ENCODE measurements around the gene C17orf107.
"Not testable (repeated sequence)": the region's sequence is repeated elsewhere in the genome, so short reads cannot be mapped to it uniquely, and the experiment has no call there.

Gene C17orf107

GRCh38 chr17:4914551-4914950, 15.2 kb downstream of the C17orf107 start:
- H3K4me2 ChIP-seq (ENCODE audit: low read length); H3K79me2 ChIP-seq (ENCODE audit: control insufficient read depth, insufficient read depth, low read length): not testable (repeated sequence)

DNA sequence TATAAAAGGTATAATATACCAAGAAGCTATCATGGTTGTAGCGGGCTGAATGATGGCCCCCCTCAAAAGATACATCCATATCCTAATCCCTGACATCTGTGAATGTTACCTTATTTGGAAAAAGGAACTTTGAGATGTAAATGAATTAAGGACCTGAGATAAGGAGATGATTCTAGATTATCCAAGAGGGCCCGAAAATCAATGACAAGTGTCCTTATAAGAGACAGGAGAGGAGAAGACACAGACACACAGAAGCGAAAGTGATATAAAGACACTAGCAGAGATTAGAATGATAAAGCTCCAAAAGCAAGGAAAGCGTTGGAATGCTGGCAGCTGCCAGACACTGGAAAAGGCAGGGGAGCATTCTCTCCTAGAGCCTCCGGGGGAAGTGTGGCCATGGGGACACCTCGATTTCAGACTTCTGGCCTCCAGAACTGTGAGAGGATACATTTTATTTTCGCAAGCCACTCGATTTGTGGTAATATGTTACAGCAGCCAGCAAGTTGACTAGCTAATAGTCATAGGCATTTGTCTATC, 20.2 kb downstream of the C17orf107 start:
- no peak overlapping the region for H3K56ac ChIP-seq (ENCODE audit: low read length)
- H3K9ac ChIP-seq (ENCODE audit: low read length) = no peak overlapping the region
- H2BK15ac ChIP-seq (replicated peaks; ENCODE audit: low read depth) = no peak overlapping the region
- no peak overlapping the region for H2BK5ac ChIP-seq (ENCODE audit: low read length)
- H3K27ac ChIP-seq (ENCODE audit: low read depth, low read length) = no peak overlapping the region
- H3K4ac ChIP-seq (ENCODE audit: low read depth, low read length) = no peak overlapping the region
- no peaks in the 10 kb centered on the region for H3K4me1 ChIP-seq (ENCODE audit: control insufficient read depth, low read depth, low read length)
- H3K36me3 ChIP-seq (ENCODE audit: control insufficient read depth, insufficient read depth, low read length) = no peaks in the 10 kb centered on the region
- DNase-seq = peak; percentile 58
- H3K23ac ChIP-seq (ENCODE audit: low read length) = no peak overlapping the region
- no peak overlapping the region for H4K5ac ChIP-seq (ENCODE audit: low read length)
- H4K8ac ChIP-seq (ENCODE audit: low read depth, low read length) = no peak overlapping the region
- no peak overlapping the region for H3K18ac ChIP-seq (ENCODE audit: low read length)
- H2BK120ac ChIP-seq (ENCODE audit: low read depth, low read length) = no peak overlapping the region
- no peaks in the 10 kb centered on the region for H3K27me3 ChIP-seq (ENCODE audit: insufficient read depth, low read length, poor library complexity)
- no peak overlapping the region for H3K4me2 ChIP-seq (ENCODE audit: low read length)
- no peaks in the 10 kb centered on the region for H3K79me1 ChIP-seq (ENCODE audit: low read length)
- H2AK5ac ChIP-seq (ENCODE audit: low read length) = no peak overlapping the region
- no peak overlapping the region for H3K4me3 ChIP-seq (ENCODE audit: low read length)
- WGBS (ENCODE audit: extremely low coverage, insufficient coverage, low lambda C conversion rate) = no CpG with 5 or more reads among the region's 8 CpGs
- H3K79me2 ChIP-seq (ENCODE audit: control insufficient read depth, insufficient read depth, low read length) = no peaks in the 10 kb centered on the region

More at GRCh38 chr17:4914551-4914950, 15.2 kb downstream of the C17orf107 start:
- H3K4ac ChIP-seq (ENCODE audit: low read depth, low read length); H4K5ac ChIP-seq (ENCODE audit: low read length); H4K8ac ChIP-seq (ENCODE audit: low read depth, low read length); H3K9ac ChIP-seq (ENCODE audit: low read length); DNase-seq; H3K4me3 ChIP-seq (ENCODE audit: low read length); H3K18ac ChIP-seq (ENCODE audit: low read length); H3K27ac ChIP-seq (ENCODE audit: low read depth, low read length); H2BK5ac ChIP-seq (ENCODE audit: low read length); H3K36me3 ChIP-seq (ENCODE audit: control insufficient read depth, insufficient read depth, low read length); H3K56ac ChIP-seq (ENCODE audit: low read length); H2BK120ac ChIP-seq (ENCODE audit: low read depth, low read length); H3K79me1 ChIP-seq (ENCODE audit: low read length); H3K4me1 ChIP-seq (ENCODE audit: control insufficient read depth, low read depth, low read length); H3K23ac ChIP-seq (ENCODE audit: low read length); H3K27me3 ChIP-seq (ENCODE audit: insufficient read depth, low read length, poor library complexity); H2AK5ac ChIP-seq (ENCODE audit: low read length); H2BK15ac ChIP-seq (replicated peaks; ENCODE audit: low read depth): not testable (repeated sequence)
- WGBS (ENCODE audit: extremely low coverage, insufficient coverage, low lambda C conversion rate) = no CpG with 5 or more reads among the region's 4 CpGs

GRCh38 chr17:4920351-4921048, 21.2 kb downstream of the C17orf107 start:
- no peak overlapping the region for H3K4me2 ChIP-seq (ENCODE audit: low read length)
- no peak for DNase-seq

DNA sequence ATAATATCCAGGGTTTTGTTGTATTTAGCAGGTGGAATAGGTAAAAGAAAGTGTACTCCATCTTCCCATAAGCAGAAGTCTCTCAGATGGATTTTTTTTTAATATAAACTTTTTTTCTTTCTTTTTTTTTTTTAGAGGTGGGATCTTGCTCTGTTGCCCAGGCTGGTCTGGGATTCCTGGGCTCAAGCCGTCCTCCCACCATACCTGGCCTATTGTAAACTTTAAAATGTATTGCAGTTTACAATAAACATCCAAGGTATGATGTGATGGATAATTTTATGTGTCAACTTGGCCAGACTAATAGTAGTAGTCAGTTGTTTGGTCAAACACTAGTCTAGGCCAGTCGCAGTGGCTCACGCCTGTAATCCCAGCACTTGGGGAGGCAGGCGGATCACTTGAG, 22.0 kb downstream of the C17orf107 start:
- Histone ChIP-seq H3K27me3 (ENCODE audit: insufficient read depth, low read length, poor library complexity) (no peaks in the 10 kb centered on the region), H3K79me2 (ENCODE audit: control insufficient read depth, insufficient read depth, low read length) (no peaks in the 10 kb centered on the region), H3K27ac (ENCODE audit: low read depth, low read length) (no peak overlapping the region), H4K8ac (ENCODE audit: low read depth, low read length) (no peak overlapping the region), H3K4me3 (ENCODE audit: low read length) (no peak overlapping the region), H3K56ac (ENCODE audit: low read length) (no peak overlapping the region), H2AK5ac (ENCODE audit: low read length) (no peak overlapping the region), H3K9ac (ENCODE audit: low read length) (no peak overlapping the region), H4K5ac (ENCODE audit: low read length) (no peak overlapping the region), H2BK5ac (ENCODE audit: low read length) (no peak overlapping the region), H3K23ac (ENCODE audit: low read length) (no peak overlapping the region), H2BK15ac (replicated peaks; ENCODE audit: low read depth) (no peak overlapping the region), H3K18ac (ENCODE audit: low read length) (no peak overlapping the region), H3K36me3 (ENCODE audit: control insufficient read depth, insufficient read depth, low read length) (no peaks in the 10 kb centered on the region), H2BK120ac (ENCODE audit: low read depth, low read length) (no peak overlapping the region), H3K79me1 (ENCODE audit: low read length) (no peaks in the 10 kb centered on the region), H3K4me1 (ENCODE audit: control insufficient read depth, low read depth, low read length) (no peaks in the 10 kb centered on the region), H3K4ac (ENCODE audit: low read depth, low read length) (no peak overlapping the region), H3K4me2 (ENCODE audit: low read length) (no peak overlapping the region)
- no CpG with 5 or more reads among the region's 4 CpGs for WGBS (ENCODE audit: extremely low coverage, insufficient coverage, low lambda C conversion rate)
- no peak for DNase-seq

More at GRCh38 chr17:4920351-4921048, 21.2 kb downstream of the C17orf107 start:
- H4K5ac ChIP-seq (ENCODE audit: low read length) = no peak overlapping the region
- H3K56ac ChIP-seq (ENCODE audit: low read length) = no peak overlapping the region
- no peak overlapping the region for H4K8ac ChIP-seq (ENCODE audit: low read depth, low read length)
- H3K4me3 ChIP-seq (ENCODE audit: low read length) = no peak overlapping the region
- no peaks in the 10 kb centered on the region for H3K79me2 ChIP-seq (ENCODE audit: control insufficient read depth, insufficient read depth, low read length)
- no peak overlapping the region for H2BK15ac ChIP-seq (replicated peaks; ENCODE audit: low read depth)
- H3K27ac ChIP-seq (ENCODE audit: low read depth, low read length) = no peak overlapping the region
- H3K36me3 ChIP-seq (ENCODE audit: control insufficient read depth, insufficient read depth, low read length) = no peaks in the 10 kb centered on the region
- H3K27me3 ChIP-seq (ENCODE audit: insufficient read depth, low read length, poor library complexity) = no peaks in the 10 kb centered on the region
- no peaks in the 10 kb centered on the region for H3K79me1 ChIP-seq (ENCODE audit: low read length)
- H3K18ac ChIP-seq (ENCODE audit: low read length) = no peak overlapping the region
- H2BK5ac ChIP-seq (ENCODE audit: low read length) = no peak overlapping the region
- no peak overlapping the region for H2AK5ac ChIP-seq (ENCODE audit: low read length)
- H3K4me1 ChIP-seq (ENCODE audit: control insufficient read depth, low read depth, low read length) = no peaks in the 10 kb centered on the region
- H3K4ac ChIP-seq (ENCODE audit: low read depth, low read length) = no peak overlapping the region
- no peak overlapping the region for H3K9ac ChIP-seq (ENCODE audit: low read length)
- no peak overlapping the region for H3K23ac ChIP-seq (ENCODE audit: low read length)
- no CpG with 5 or more reads among the region's 10 CpGs for WGBS (ENCODE audit: extremely low coverage, insufficient coverage, low lambda C conversion rate)
- no peak overlapping the region for H2BK120ac ChIP-seq (ENCODE audit: low read depth, low read length)

DNA sequence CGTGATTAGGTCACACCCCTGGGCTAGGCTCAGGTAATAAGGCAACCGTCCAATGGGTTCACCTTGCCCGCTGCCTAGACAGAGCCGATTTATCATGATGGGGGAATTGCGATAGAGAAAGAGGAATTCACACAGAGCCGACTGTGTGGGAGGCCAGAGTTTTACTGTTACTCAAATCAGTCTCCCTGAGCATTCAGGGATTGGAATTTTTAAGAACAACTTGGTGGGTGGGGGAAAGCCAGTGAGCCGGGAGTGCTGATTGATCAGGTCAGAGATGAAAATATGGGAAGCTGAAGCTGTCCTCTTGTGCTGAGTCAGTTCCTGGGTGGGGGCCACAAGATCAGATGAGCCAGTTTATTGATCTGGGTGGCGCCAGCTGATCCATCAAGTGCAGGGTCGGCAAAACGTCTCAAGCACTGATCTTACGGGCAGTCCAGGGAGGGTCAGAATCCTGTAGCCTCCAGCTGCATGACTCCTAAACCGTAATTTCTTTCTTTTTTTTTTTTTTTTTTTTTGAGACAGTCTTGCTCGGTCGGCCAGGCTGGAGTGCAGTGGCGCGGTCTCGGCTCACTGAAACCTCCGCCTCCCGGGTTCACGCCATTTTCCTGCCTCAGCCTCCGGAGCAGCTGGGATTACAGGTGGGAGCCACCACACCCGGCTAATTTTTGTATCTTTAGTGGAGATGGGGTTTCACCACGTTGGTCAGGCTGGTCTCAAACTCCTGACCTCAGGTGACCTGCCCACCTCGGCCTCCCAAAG, 27.4 kb downstream of the C17orf107 start:
- H3K4me1 ChIP-seq (ENCODE audit: control insufficient read depth, low read depth, low read length); H3K9ac ChIP-seq (ENCODE audit: low read length); H3K4me3 ChIP-seq (ENCODE audit: low read length); H3K56ac ChIP-seq (ENCODE audit: low read length); H3K27me3 ChIP-seq (ENCODE audit: insufficient read depth, low read length, poor library complexity); H2AK5ac ChIP-seq (ENCODE audit: low read length); H4K8ac ChIP-seq (ENCODE audit: low read depth, low read length); DNase-seq; H3K23ac ChIP-seq (ENCODE audit: low read length); H3K18ac ChIP-seq (ENCODE audit: low read length); H2BK15ac ChIP-seq (replicated peaks; ENCODE audit: low read depth); H3K79me1 ChIP-seq (ENCODE audit: low read length); H3K36me3 ChIP-seq (ENCODE audit: control insufficient read depth, insufficient read depth, low read length); H3K4me2 ChIP-seq (ENCODE audit: low read length); H3K79me2 ChIP-seq (ENCODE audit: control insufficient read depth, insufficient read depth, low read length); H2BK120ac ChIP-seq (ENCODE audit: low read depth, low read length); H2BK5ac ChIP-seq (ENCODE audit: low read length); H3K4ac ChIP-seq (ENCODE audit: low read depth, low read length); H4K5ac ChIP-seq (ENCODE audit: low read length); H3K27ac ChIP-seq (ENCODE audit: low read depth, low read length): not testable (repeated sequence)
- no CpG with 5 or more reads among the region's 24 CpGs for WGBS (ENCODE audit: extremely low coverage, insufficient coverage, low lambda C conversion rate)

Data from mesendoderm (in vitro differentiated cells).